Measurements from ENCODE around the gene PRKAA1. TPM values are rescaled to one million over a fixed set of nuclear protein-coding genes. Genes with fewer than 3 reads are reported as not detected.

Gene PRKAA1
- 85.2 and 104 TPM in 2 replicates for total RNA-seq

GRCh38 chr5:40798012-40798800, at the start of gene PRKAA1:
Gene PRKAA1, minus strand, starts transcription at chr5:40798374. Its CDS starts 185 bp downstream, at chr5:40798189.

GRCh38 chr5:40841068-40841805, 43.1 kb upstream of the PRKAA1 start, which contains the start of gene CARD6:
Gene CARD6, plus strand, starts transcription at chr5:40841367. Its CDS starts 16 bp downstream, at chr5:40841383.

GRCh38 chr5:40834849-40835787, 36.9 kb upstream of the PRKAA1 start, which contains the start of gene RPL37:
Gene RPL37, minus strand, starts transcription at chr5:40835222. Its CDS starts 37 bp downstream, at chr5:40835185.

GRCh38 chr5:40755407-40756365, 42.5 kb downstream of the PRKAA1 start, which contains the start of gene TTC33:
Gene TTC33, minus strand, starts transcription at chr5:40755961. Its CDS starts 8,943 bp downstream, at chr5:40747018.

Other genes starting within 250 kb of the PRKAA1 start
- 21.0 and 25.5 TPM in 2 replicates for gene PTGER4, start 118.5 kb downstream of the PRKAA1 start, total RNA-seq
- 8.6 and 11.0 TPM in 2 replicates for gene TTC33, start 42.4 kb downstream of the PRKAA1 start, total RNA-seq
- 47.3 and 48.7 TPM in 2 replicates for gene RPL37, start 36.8 kb upstream of the PRKAA1 start, total RNA-seq
- 4.9 and 5.5 TPM in 2 replicates for gene CARD6, start 43.0 kb upstream of the PRKAA1 start, total RNA-seq
- gene C7, start 111.1 kb upstream of the PRKAA1 start, total RNA-seq, result 1.4 and 2.8 TPM in 2 replicates